ENCODE results near the gene CHCHD3. TPM values are rescaled to one million over a fixed set of nuclear protein-coding genes. Genes with fewer than 3 reads are reported as not detected.

Gene CHCHD3
- total and polyA plus RNA-seq, 9 of the 15 experiments (the other 6 are each of a cell fraction or from before 2014, with no cell fraction given): 66.2 to 279 (median 204) TPM

DNA sequence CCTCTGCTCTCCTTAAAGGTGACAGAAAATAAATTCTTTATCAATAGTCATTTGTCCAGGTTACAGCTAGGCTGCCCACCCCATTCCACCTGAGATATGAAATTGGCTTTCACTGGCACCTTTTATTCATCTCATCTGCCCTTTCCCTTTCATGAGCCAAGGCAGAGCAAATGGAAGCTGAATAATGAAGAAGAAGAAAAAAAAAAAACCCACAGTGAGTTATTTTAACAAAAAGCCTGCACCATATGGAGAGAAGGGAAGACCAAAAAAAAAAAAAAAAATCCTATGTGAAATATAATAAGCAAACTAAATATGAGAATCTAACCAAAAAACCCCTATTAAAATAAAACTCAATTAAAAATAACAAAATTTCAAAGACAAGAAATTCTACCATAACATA is 59.2 kb downstream of the CHCHD3 start:
- Histone ChIP-seq H3K27me3 (ENCODE audit: control insufficient read depth in 2 of 2, insufficient read depth in 2 of 2, low read length in 2 of 2) (no peaks in the 10 kb centered on the region), H3K27ac (ENCODE audit: extremely low read depth, low read depth, low read length) (no peak overlapping the region), H3K9ac (ENCODE audit: insufficient read depth in 1 of 2, low read depth in 2 of 2, low read length in 2 of 2) (no peak overlapping the region), H2AFZ (ENCODE audit: low read depth, low read length) (no peak overlapping the region), H3K79me2 (ENCODE audit: control insufficient read depth, insufficient read depth, low read length) (peaks cover 35% of the 10 kb centered on the region), H3K4me2 (ENCODE audit: insufficient read depth, low read length) (no peak overlapping the region), H4K20me1 (replicated peaks; ENCODE audit: control insufficient read depth, insufficient read depth, low read length) (no peaks in the 10 kb centered on the region), H3K36me3 (ENCODE audit: control insufficient read depth, insufficient read depth, low read length) (peaks cover 53% of the 10 kb centered on the region), H3K4me3 (no peak overlapping the region), H3K4me1 (replicated peaks in 1 of 2; ENCODE audit: control insufficient read depth in 2 of 2, insufficient read depth in 2 of 2, low read length in 2 of 2) (no peaks in the 10 kb centered on the region), H3K9me1 (ENCODE audit: control insufficient read depth, insufficient read depth, low read length) (no peaks in the 10 kb centered on the region), H3K9me3 (replicated peaks; ENCODE audit: control insufficient read depth, insufficient read depth, low read depth, low read length) (no peaks in the 10 kb centered on the region)
- no peak for FAIRE-seq
- BruUV-seq (replicated peaks): no TSS peak
- ChIA-PET POLR2A (interaction anchor here (0.7 to 1.0 kb wide), 2 partner anchors 19 to 150 kb away, joined by 4 to 6 read pairs; no protein-coding TSS in a partner anchor), CTCF (ENCODE audit: low intra/inter-chr PET ratio) (no interaction called here)
- DNase-seq (ENCODE audit: extremely low read depth in 1 of 4, low spot score in 3 of 4): no peak
- TF ChIP-seq POU5F1 (IDR thresholded peaks at IDR 0.05; ENCODE audit: borderline replicate concordance, low read depth, low read length, partially characterized antibody) (no peak), PYGO2 (tag; IDR thresholded peaks at IDR 0.05) (no peak), ZNF124 (CRISPR knock-in tag; IDR thresholded peaks at IDR 0.05) (no peak), ZNF398 (CRISPR knock-in tag; IDR thresholded peaks at IDR 0.05) (no peak), HNRNPLL (IDR thresholded peaks at IDR 0.05; ENCODE audit: low read depth, low read length, poor library complexity, severe bottlenecking) (no peak), TRIM24 (IDR thresholded peaks at IDR 0.05) (no peak), KLF10 (CRISPR knock-in tag; IDR thresholded peaks at IDR 0.05) (no peak), MAFK (IDR thresholded peaks at IDR 0.05; ENCODE audit: low read length) (no peak), PML (IDR thresholded peaks at IDR 0.05; ENCODE audit: low read length) (no peak), L3MBTL2 (IDR thresholded peaks at IDR 0.05) (no peak), RBBP5 (IDR thresholded peaks at IDR 0.05; ENCODE audit: borderline replicate concordance, insufficient read depth, low read length, poor library complexity, severe bottlenecking) (no peak), ZBED1 (IDR thresholded peaks at IDR 0.05) (no peak), TFAP4 (CRISPR knock-in tag; IDR thresholded peaks at IDR 0.05; ENCODE audit: borderline replicate concordance) (no peak), ATF1 (CRISPR knock-in tag; IDR thresholded peaks at IDR 0.05) (no peak), ATF1 (tag; IDR thresholded peaks at IDR 0.05) (no peak), JUN (IDR thresholded peaks at IDR 0.05; ENCODE audit: borderline replicate concordance, low read depth, low read length) (no peak), JUN (CRISPR knock-in tag; IDR thresholded peaks at IDR 0.05; ENCODE audit: borderline replicate concordance) (no peak)
- no peak for ATAC-seq
- in situ Hi-C loops (cut with MboI): no loop called here
- intact Hi-C loops (cut with micrococcal nuclease): no loop called here

Data from K562 (cell line).